OCI-LY7 (cell line): Measurements from ENCODE around the gene RAD51B. TPM values are rescaled to one million over a fixed set of nuclear protein-coding genes. Genes with fewer than 3 reads are reported as not detected.
A peak's percentile ranks its signal among the peaks of the same experiment; 100 is the strongest.

Experiments used
- BruUV-seq: library from RNA; stranded (reverse); fragments of 400-500 nt; replicated peaks from 2 replicates; lab custom pipeline; 2021; lab: Mats Ljungman, UMichigan
- CTCF ChIA-PET: fragments of 300-600 bp; sonication (Branson Sonifier 250); formaldehyde crosslinking; loops from one replicate; lab custom pipeline; 2022; ENCODE audit warnings: antibody characterized with exemption; ENCODE audit not compliant: unreplicated experiment; lab: Charles Lee
- POLR2A ChIA-PET: fragments of 300-600 bp; sonication (Branson Sonifier 250); formaldehyde crosslinking; loops from one replicate; lab custom pipeline; 2022; ENCODE audit warnings: antibody characterized with exemption; lab: Charles Lee
- DNase-seq: peaks from one replicate; pipeline ENCODE4 v3.0.0-alpha.2; 2015; ENCODE audit warnings: low spot score
- H2AFZ ChIP-seq: fragments of 200-600 bp; sonication (generic), shearing (Covaris generic); 2 replicates; pipeline ENCODE4 v1.6.1; 2014; ENCODE audit warnings: mild to moderate bottlenecking, antibody characterized with exemption, low read length, moderate library complexity
- H3K27ac ChIP-seq: fragments of 200-600 bp; sonication (generic); 2 replicates; pipeline ENCODE4 v1.5.1; 2014; ENCODE audit warnings: mixed run types, low read depth, mild to moderate bottlenecking, moderate library complexity, low read length, inconsistent platforms; ENCODE audit not compliant: poor library complexity, severe bottlenecking
- H3K36me3 ChIP-seq: fragments of 200-600 bp; sonication (generic); 2 replicates; pipeline ENCODE4 v1.6.1; 2014; ENCODE audit warnings: mild to moderate bottlenecking, antibody characterized with exemption, low read length, moderate library complexity, mixed read lengths; ENCODE audit not compliant: insufficient read depth
- H3K4me1 ChIP-seq: fragments of 200-600 bp; sonication (generic); 2 replicates; pipeline ENCODE4 v1.5.1; 2014; ENCODE audit warnings: mild to moderate bottlenecking, low read length; ENCODE audit not compliant: insufficient read depth, poor library complexity, severe bottlenecking
- H3K4me2 ChIP-seq: fragments of 200-600 bp; sonication (generic); 2 replicates; pipeline ENCODE4 v1.6.1; 2014; ENCODE audit warnings: mild to moderate bottlenecking, low read length
- H3K4me3 ChIP-seq: fragments of 200-600 bp; sonication (generic); 2 replicates; pipeline ENCODE4 v1.5.1; 2014; ENCODE audit warnings: mild to moderate bottlenecking, low read depth, low read length; ENCODE audit not compliant: poor library complexity, severe bottlenecking
- H3K79me2 ChIP-seq: fragments of 200-600 bp; sonication (generic); 2 replicates; pipeline ENCODE4 v1.6.1; 2016; ENCODE audit warnings: low read depth, mild to moderate bottlenecking, low read length, moderate library complexity, mixed read lengths; ENCODE audit not compliant: insufficient read depth
- H3K9me2 ChIP-seq: fragments of 200-600 bp; sonication (generic); 2 replicates; pipeline ENCODE4 v1.6.1; 2016; ENCODE audit warnings: mild to moderate bottlenecking, low read length, mixed read lengths; ENCODE audit not compliant: insufficient read depth
- H3K9me3 ChIP-seq: fragments of 200-600 bp; sonication (generic); 2 replicates; pipeline ENCODE4 v1.6.1; 2014; ENCODE audit warnings: mild to moderate bottlenecking, mixed run types, low read length, mixed read lengths
- H4K20me1 ChIP-seq: fragments of 200-600 bp; sonication (generic); 2 replicates; pipeline ENCODE4 v1.6.1; 2014; ENCODE audit warnings: mild to moderate bottlenecking, antibody characterized with exemption, low read length, moderate library complexity, mixed read lengths; ENCODE audit not compliant: insufficient read depth
- EZH2phosphoT487 ChIP-seq: fragments of 200-600 bp; sonication (generic); IDR thresholded peaks from 2 replicates; pipeline ENCODE4 v1.6.1; 2018; ENCODE audit warnings: low read depth, borderline replicate concordance, mild to moderate bottlenecking, mixed run types, antibody characterized with exemption, low read length, moderate library complexity, mixed read lengths
- intact Hi-C: fragments of 100-400 bp; cut with micrococcal nuclease; formaldehyde crosslinking; loops from one replicate; pipeline ENCODE4 v1.10.0; 2022; ENCODE audit not compliant: unreplicated experiment
- total RNA-seq, 2 experiments: library from RNA; depleted of rRNA in 1 of 2; stranded (reverse); fragments of >200 nt in 1 of 2; shearing (Covaris generic) in 1 of 2; gene quantifications; 2 replicates each; pipeline ENCODE4 v1.2.3, GENCODE V29; 2014 to 2022
- TF ChIP-seq, protein P1 (sequence below): fragments of 200-600 bp; sonication (generic); conservative IDR thresholded peaks from 2 replicates; pipeline ENCODE4 v1.5.1; 2014; ENCODE audit warnings: mild to moderate bottlenecking, antibody characterized with exemption, low read length, moderate library complexity, mixed read lengths

RAD51B gene
- total RNA-seq, 2 experiments from 2014 or later: 41.4 to 89.9 TPM

DNA sequence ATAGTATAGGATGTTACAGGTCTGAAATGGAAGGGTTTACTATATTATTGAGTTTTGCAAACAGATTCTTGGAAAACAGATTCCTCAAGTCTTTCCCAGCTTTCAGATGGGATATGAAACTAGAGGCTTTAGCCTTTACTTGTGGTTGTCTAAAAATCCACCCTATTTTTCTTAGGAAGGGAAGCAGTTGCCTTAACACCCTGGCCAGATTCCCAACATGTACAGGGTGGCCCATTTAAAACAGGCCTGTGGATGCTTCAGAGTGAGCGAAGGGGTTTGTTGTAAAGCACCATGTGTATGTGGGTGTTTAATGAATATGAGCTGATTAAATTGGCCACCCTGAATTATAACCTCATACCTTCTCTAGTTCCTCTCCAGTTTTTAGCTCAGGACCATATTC, 557.4 kb downstream of the RAD51B start:
- no peaks in the 10 kb centered on the region for H3K36me3 ChIP-seq
- peak overlapping the region; percentile 1 for H3K4me3 ChIP-seq
- intact Hi-C loops: loop anchor here (5.0 kb wide), 1 partner anchor 130 kb away; no protein-coding TSS in a partner anchor
- no peaks in the 10 kb centered on the region for H3K79me2 ChIP-seq
- peak overlapping the region; percentile 75 for H2AFZ ChIP-seq
- no peak for TF ChIP-seq EZH2phosphoT487
- TF ChIP-seq, protein P1, sequence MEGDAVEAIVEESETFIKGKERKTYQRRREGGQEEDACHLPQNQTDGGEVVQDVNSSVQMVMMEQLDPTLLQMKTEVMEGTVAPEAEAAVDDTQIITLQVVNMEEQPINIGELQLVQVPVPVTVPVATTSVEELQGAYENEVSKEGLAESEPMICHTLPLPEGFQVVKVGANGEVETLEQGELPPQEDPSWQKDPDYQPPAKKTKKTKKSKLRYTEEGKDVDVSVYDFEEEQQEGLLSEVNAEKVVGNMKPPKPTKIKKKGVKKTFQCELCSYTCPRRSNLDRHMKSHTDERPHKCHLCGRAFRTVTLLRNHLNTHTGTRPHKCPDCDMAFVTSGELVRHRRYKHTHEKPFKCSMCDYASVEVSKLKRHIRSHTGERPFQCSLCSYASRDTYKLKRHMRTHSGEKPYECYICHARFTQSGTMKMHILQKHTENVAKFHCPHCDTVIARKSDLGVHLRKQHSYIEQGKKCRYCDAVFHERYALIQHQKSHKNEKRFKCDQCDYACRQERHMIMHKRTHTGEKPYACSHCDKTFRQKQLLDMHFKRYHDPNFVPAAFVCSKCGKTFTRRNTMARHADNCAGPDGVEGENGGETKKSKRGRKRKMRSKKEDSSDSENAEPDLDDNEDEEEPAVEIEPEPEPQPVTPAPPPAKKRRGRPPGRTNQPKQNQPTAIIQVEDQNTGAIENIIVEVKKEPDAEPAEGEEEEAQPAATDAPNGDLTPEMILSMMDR: no peak
- ChIA-PET CTCF (interaction anchor here (0.6 to 1.0 kb wide), 2 partner anchors 9 to 84 kb away, joined by 3 to 4 read pairs; no protein-coding TSS in a partner anchor), POLR2A (interaction anchor here (0.6 to 3.3 kb wide), 13 partner anchors 11 to 306 kb away, joined by 3 to 20 read pairs (median 4); no protein-coding TSS in a partner anchor)
- no peak overlapping the region for H3K27ac ChIP-seq
- no peaks in the 10 kb centered on the region for H3K9me2 ChIP-seq
- H4K20me1 ChIP-seq: no peaks in the 10 kb centered on the region
- no TSS peak for BruUV-seq
- H3K4me1 ChIP-seq: peaks cover 74% of the 10 kb centered on the region
- peaks cover 5% of the 10 kb centered on the region; the same call in 1 of the 2 replicates for H3K9me3 ChIP-seq
- peak overlapping the region; percentile 40 for H3K4me2 ChIP-seq
- no peak for DNase-seq

DNA sequence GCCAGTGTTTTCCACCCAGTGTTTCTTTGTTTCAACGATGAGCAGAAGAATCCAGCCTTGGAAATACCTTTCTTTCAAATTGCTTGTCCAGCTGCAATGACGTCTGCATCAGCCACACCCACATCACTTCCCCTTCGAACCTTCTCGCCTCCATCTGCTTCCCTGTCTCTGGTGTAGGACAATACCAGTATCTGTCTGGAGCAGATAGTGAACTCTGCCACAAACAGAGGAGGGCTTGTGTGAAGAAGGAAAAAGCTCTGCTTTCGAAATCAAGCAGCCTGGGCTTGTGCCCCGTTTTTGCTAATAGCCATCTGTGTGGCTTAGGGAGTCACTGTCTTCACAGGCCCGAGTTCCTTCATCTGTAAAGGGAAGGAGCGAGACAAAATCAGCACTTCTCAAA, 557.9 kb downstream of the RAD51B start:
- Histone ChIP-seq H3K4me2 (peak overlapping the region; percentile 40), H3K36me3 (no peaks in the 10 kb centered on the region), H3K9me2 (no peaks in the 10 kb centered on the region), H3K27ac (peak overlapping the region; percentile 4), H3K4me3 (peak overlapping the region; percentile 1), H3K79me2 (no peaks in the 10 kb centered on the region), H3K9me3 (peaks cover 5% of the 10 kb centered on the region; the same call in 1 of the 2 replicates), H4K20me1 (no peaks in the 10 kb centered on the region), H3K4me1 (peaks cover 69% of the 10 kb centered on the region), H2AFZ (peak overlapping the region; percentile 75)
- POLR2A ChIA-PET: interaction anchor here (0.6 to 2.5 kb wide), 17 partner anchors 11 to 306 kb away, joined by 3 to 20 read pairs (median 4); no protein-coding TSS in a partner anchor
- intact Hi-C loops: loop anchor here (5.0 kb wide), 1 partner anchor 130 kb away; no protein-coding TSS in a partner anchor
- CTCF ChIA-PET: interaction anchor here (0.6 to 1.0 kb wide), 2 partner anchors 10 to 83 kb away, joined by 3 to 4 read pairs; no protein-coding TSS in a partner anchor
- TF ChIP-seq, protein P1: no peak
- no peak for TF ChIP-seq EZH2phosphoT487
- no TSS peak for BruUV-seq
- DNase-seq: peak; percentile 56
